ENCODE data around the gene KCNIP3. TPM values are rescaled to one million over a fixed set of nuclear protein-coding genes. Genes with fewer than 3 reads are reported as not detected.

The KCNIP3 gene
- total RNA-seq, 1 donor = not detected

- H3K4me1 ChIP-seq (ENCODE audit: insufficient read depth, low read length) = no peaks in the 10 kb centered on the region
- no peaks in the 10 kb centered on the region for H3K27me3 ChIP-seq (ENCODE audit: insufficient read depth, low read length)
- no peak overlapping the region for H3K4me3 ChIP-seq (ENCODE audit: low read length)
- H3K9me3 ChIP-seq (ENCODE audit: low read depth, low read length) = no peaks in the 10 kb centered on the region
These were observed 36.8 kb downstream of the KCNIP3 start for GRCh38 chr2:95333888-95334338.

- no peaks in the 10 kb centered on the region for H3K27me3 ChIP-seq (ENCODE audit: insufficient read depth, low read length)
- no peaks in the 10 kb centered on the region for H3K9me3 ChIP-seq (ENCODE audit: low read depth, low read length)
- no peaks in the 10 kb centered on the region for H3K4me1 ChIP-seq (ENCODE audit: insufficient read depth, low read length)
- H3K4me3 ChIP-seq (ENCODE audit: low read length) = no peak overlapping the region
These were observed 37.9 kb downstream of the KCNIP3 start for GRCh38 chr2:95334916-95335641.

GRCh38 chr2:95336406-95336805 is 39.3 kb downstream of the KCNIP3 start:
- no peaks in the 10 kb centered on the region for H3K27me3 ChIP-seq (ENCODE audit: insufficient read depth, low read length)
- H3K4me3 ChIP-seq (ENCODE audit: low read length) = no peak overlapping the region
- no peaks in the 10 kb centered on the region for H3K9me3 ChIP-seq (ENCODE audit: low read depth, low read length)
- no peaks in the 10 kb centered on the region for H3K4me1 ChIP-seq (ENCODE audit: insufficient read depth, low read length)

GRCh38 chr2:95337829-95338228 is 40.7 kb downstream of the KCNIP3 start:
- H3K4me3 ChIP-seq (ENCODE audit: low read length) = no peak overlapping the region
- no peaks in the 10 kb centered on the region for H3K4me1 ChIP-seq (ENCODE audit: insufficient read depth, low read length)
- no peaks in the 10 kb centered on the region for H3K9me3 ChIP-seq (ENCODE audit: low read depth, low read length)
- no peaks in the 10 kb centered on the region for H3K27me3 ChIP-seq (ENCODE audit: insufficient read depth, low read length)

- Histone ChIP-seq H3K9me3 (ENCODE audit: low read depth, low read length) (no peaks in the 10 kb centered on the region), H3K4me3 (ENCODE audit: low read length) (no peak overlapping the region), H3K27me3 (ENCODE audit: insufficient read depth, low read length) (peaks cover 24% of the 10 kb centered on the region), H3K4me1 (ENCODE audit: insufficient read depth, low read length) (peaks cover 11% of the 10 kb centered on the region)
These were observed 45.6 kb downstream of the KCNIP3 start for GRCh38 chr2:95342556-95343320.

GRCh38 chr2:95343429-95344214 is 46.5 kb downstream of the KCNIP3 start:
- peaks cover 24% of the 10 kb centered on the region for H3K27me3 ChIP-seq (ENCODE audit: insufficient read depth, low read length)
- H3K4me1 ChIP-seq (ENCODE audit: insufficient read depth, low read length) = peaks cover 11% of the 10 kb centered on the region
- no peaks in the 10 kb centered on the region for H3K9me3 ChIP-seq (ENCODE audit: low read depth, low read length)
- H3K4me3 ChIP-seq (ENCODE audit: low read length) = no peak overlapping the region

GRCh38 chr2:95344215-95344583 is 47.1 kb downstream of the KCNIP3 start:
- H3K4me1 ChIP-seq (ENCODE audit: insufficient read depth, low read length) = peaks cover 11% of the 10 kb centered on the region

GRCh38 chr2:95344656-95345055 is 47.5 kb downstream of the KCNIP3 start:
- peaks cover 24% of the 10 kb centered on the region for H3K27me3 ChIP-seq (ENCODE audit: insufficient read depth, low read length)
- H3K4me1 ChIP-seq (ENCODE audit: insufficient read depth, low read length) = peaks cover 11% of the 10 kb centered on the region
- no peak overlapping the region for H3K4me3 ChIP-seq (ENCODE audit: low read length)
- no peaks in the 10 kb centered on the region for H3K9me3 ChIP-seq (ENCODE audit: low read depth, low read length)

More at GRCh38 chr2:95344215-95344583, 47.1 kb downstream of the KCNIP3 start:
- Histone ChIP-seq H3K9me3 (ENCODE audit: low read depth, low read length) (no peaks in the 10 kb centered on the region), H3K27me3 (ENCODE audit: insufficient read depth, low read length) (peaks cover 24% of the 10 kb centered on the region), H3K4me3 (ENCODE audit: low read length) (no peak overlapping the region)

- H3K27me3 ChIP-seq (ENCODE audit: insufficient read depth, low read length) = peaks cover 24% of the 10 kb centered on the region
- H3K9me3 ChIP-seq (ENCODE audit: low read depth, low read length) = no peaks in the 10 kb centered on the region
- H3K4me1 ChIP-seq (ENCODE audit: insufficient read depth, low read length) = peaks cover 11% of the 10 kb centered on the region
- no peak overlapping the region for H3K4me3 ChIP-seq (ENCODE audit: low read length)
These were observed 48.0 kb downstream of the KCNIP3 start for GRCh38 chr2:95345081-95345562.

- H3K4me1 ChIP-seq (ENCODE audit: insufficient read depth, low read length) = peaks cover 11% of the 10 kb centered on the region
- H3K9me3 ChIP-seq (ENCODE audit: low read depth, low read length) = no peaks in the 10 kb centered on the region
- peaks cover 24% of the 10 kb centered on the region for H3K27me3 ChIP-seq (ENCODE audit: insufficient read depth, low read length)
- no peak overlapping the region for H3K4me3 ChIP-seq (ENCODE audit: low read length)
These were observed 48.5 kb downstream of the KCNIP3 start for GRCh38 chr2:95345563-95346230.

- no peaks in the 10 kb centered on the region for H3K9me3 ChIP-seq (ENCODE audit: low read depth, low read length)
- H3K4me3 ChIP-seq (ENCODE audit: low read length) = no peak overlapping the region
- peaks cover 24% of the 10 kb centered on the region for H3K27me3 ChIP-seq (ENCODE audit: insufficient read depth, low read length)
- H3K4me1 ChIP-seq (ENCODE audit: insufficient read depth, low read length) = peaks cover 11% of the 10 kb centered on the region
These were observed 49.1 kb downstream of the KCNIP3 start for GRCh38 chr2:95346231-95346737.

GRCh38 chr2:95346738-95347671 is 49.9 kb downstream of the KCNIP3 start:
- H3K4me1 ChIP-seq (ENCODE audit: insufficient read depth, low read length) = peaks cover 11% of the 10 kb centered on the region
- H3K9me3 ChIP-seq (ENCODE audit: low read depth, low read length) = no peaks in the 10 kb centered on the region
- H3K4me3 ChIP-seq (ENCODE audit: low read length) = no peak overlapping the region
- peaks cover 24% of the 10 kb centered on the region for H3K27me3 ChIP-seq (ENCODE audit: insufficient read depth, low read length)

- peaks cover 11% of the 10 kb centered on the region for H3K4me1 ChIP-seq (ENCODE audit: insufficient read depth, low read length)
- peaks cover 24% of the 10 kb centered on the region for H3K27me3 ChIP-seq (ENCODE audit: insufficient read depth, low read length)
- H3K9me3 ChIP-seq (ENCODE audit: low read depth, low read length) = no peaks in the 10 kb centered on the region
- no peak overlapping the region for H3K4me3 ChIP-seq (ENCODE audit: low read length)
These were observed 50.8 kb downstream of the KCNIP3 start for GRCh38 chr2:95347681-95348608.

All from mononuclear cell (primary cell).